AG04450 (cell line): ENCODE results near the gene UBE2J1. TPM values are rescaled to one million over a fixed set of nuclear protein-coding genes. Genes with fewer than 3 reads are reported as not detected.

Experiments used
- CTCF ChIA-PET: fragments of 300-600, 350-600 bp; formaldehyde crosslinking; extraction: SDS; loops from one replicate; lab custom pipeline; 2022; ENCODE audit warnings: antibody characterized with exemption, inconsistent platforms; lab: Charles Lee
- POLR2A ChIA-PET: fragments of 350-600 bp; formaldehyde crosslinking; extraction: SDS; loops from one replicate; lab custom pipeline; 2021; ENCODE audit warnings: antibody characterized with exemption, inconsistent platforms; lab: Yijun Ruan, JAX
- DNase-seq: peaks from one replicate; pipeline ENCODE4 v3.0.0-alpha.2; 2011; ENCODE audit warnings: low read depth, low spot score
- H3K27ac ChIP-seq: one replicate; pipeline ENCODE4 v1.5.1; 2012; ENCODE audit warnings: low read depth, low read length, control low read depth
- H3K27me3 ChIP-seq: one replicate; pipeline ENCODE4 v1.6.0; 2012; ENCODE audit warnings: low read length; ENCODE audit not compliant: control insufficient read depth, insufficient read depth
- H3K4me3 ChIP-seq: 2 replicates; pipeline ENCODE4 v1.5.1; 2011; ENCODE audit warnings: mild to moderate bottlenecking, low read depth, low read length, control low read depth
- H3K9me3 ChIP-seq: 2 replicates; pipeline ENCODE4 v1.5.1; 2012; ENCODE audit warnings: low read length; ENCODE audit not compliant: control insufficient read depth, insufficient read depth
- CTCF ChIP-seq: IDR thresholded peaks from 2 replicates; pipeline ENCODE4 v1.5.1; 2011; ENCODE audit warnings: low read depth, low read length, control low read depth, inconsistent platforms
- polyA plus RNA-seq: library from polyadenylated mRNA; depleted of rRNA; stranded (reverse); fragments of >200 nt; gene quantifications from 2 replicates; pipeline ENCODE4 v1.2.3, GENCODE V29; 2011

UBE2J1 gene
- polyA plus RNA-seq, 1 experiment = 49.4 TPM

- CTCF ChIA-PET = interaction anchor here (1.0 to 6.8 kb wide), 5 partner anchors 19 to 366 kb away, joined by 3 to 53 read pairs (median 4); no protein-coding TSS in a partner anchor
- Histone ChIP-seq H3K4me3 (no peak overlapping the region), H3K27me3 (no peaks in the 10 kb centered on the region), H3K27ac (no peak overlapping the region), H3K9me3 (no peaks in the 10 kb centered on the region)
- no peak for DNase-seq
- POLR2A ChIA-PET = no interaction called here
- no peak for TF ChIP-seq CTCF
These were observed 4.7 kb downstream of the UBE2J1 start for GRCh38 chr6:89347825-89348224.

GRCh38 chr6:89346433-89346832, 6.1 kb downstream of the UBE2J1 start:
- Histone ChIP-seq H3K9me3 (no peaks in the 10 kb centered on the region), H3K27ac (no peak overlapping the region), H3K4me3 (no peak overlapping the region), H3K27me3 (no peaks in the 10 kb centered on the region)
- CTCF ChIA-PET = interaction anchor here (1.5 to 6.8 kb wide), 2 partner anchors 22 to 26 kb away, joined by 4 to 53 read pairs; no protein-coding TSS in a partner anchor
- no peak for TF ChIP-seq CTCF
- POLR2A ChIA-PET = no interaction called here
- DNase-seq = no peak

- ChIA-PET CTCF (interaction anchor here (0.9 kb wide), 1 partner anchor 33 kb away, joined by 5 read pairs; no protein-coding TSS in a partner anchor), POLR2A (no interaction called here)
- H3K27ac ChIP-seq = no peak overlapping the region
- no peak overlapping the region for H3K4me3 ChIP-seq
- TF ChIP-seq CTCF = no peak
- no peaks in the 10 kb centered on the region for H3K9me3 ChIP-seq
- no peak for DNase-seq
- H3K27me3 ChIP-seq = no peaks in the 10 kb centered on the region
These were observed 13.0 kb downstream of the UBE2J1 start for GRCh38 chr6:89339565-89339964.

GRCh38 chr6:89335164-89335563, 17.4 kb downstream of the UBE2J1 start:
- DNase-seq = no peak
- H3K9me3 ChIP-seq = no peaks in the 10 kb centered on the region
- no peak overlapping the region for H3K27ac ChIP-seq
- H3K27me3 ChIP-seq = no peaks in the 10 kb centered on the region
- TF ChIP-seq CTCF = no peak
- CTCF ChIA-PET = interaction anchor here (1.5 kb wide), 1 partner anchor 37 kb away, joined by 9 read pairs; no protein-coding TSS in a partner anchor
- POLR2A ChIA-PET = no interaction called here
- H3K4me3 ChIP-seq = no peak overlapping the region

- no peak for TF ChIP-seq CTCF
- no peaks in the 10 kb centered on the region for H3K9me3 ChIP-seq
- no peak overlapping the region for H3K27ac ChIP-seq
- CTCF ChIA-PET = no interaction called here
- POLR2A ChIA-PET = no interaction called here
- H3K27me3 ChIP-seq = no peaks in the 10 kb centered on the region
- DNase-seq = no peak
- H3K4me3 ChIP-seq = no peak overlapping the region
These were observed 21.6 kb downstream of the UBE2J1 start for GRCh38 chr6:89330910-89331309.
